Measurements from ENCODE around the gene ERFL.
"Not testable (repeated sequence)": the region's sequence is repeated elsewhere in the genome, so short reads cannot be mapped to it uniquely, and the experiment has no call there.

ERFL gene

DNA sequence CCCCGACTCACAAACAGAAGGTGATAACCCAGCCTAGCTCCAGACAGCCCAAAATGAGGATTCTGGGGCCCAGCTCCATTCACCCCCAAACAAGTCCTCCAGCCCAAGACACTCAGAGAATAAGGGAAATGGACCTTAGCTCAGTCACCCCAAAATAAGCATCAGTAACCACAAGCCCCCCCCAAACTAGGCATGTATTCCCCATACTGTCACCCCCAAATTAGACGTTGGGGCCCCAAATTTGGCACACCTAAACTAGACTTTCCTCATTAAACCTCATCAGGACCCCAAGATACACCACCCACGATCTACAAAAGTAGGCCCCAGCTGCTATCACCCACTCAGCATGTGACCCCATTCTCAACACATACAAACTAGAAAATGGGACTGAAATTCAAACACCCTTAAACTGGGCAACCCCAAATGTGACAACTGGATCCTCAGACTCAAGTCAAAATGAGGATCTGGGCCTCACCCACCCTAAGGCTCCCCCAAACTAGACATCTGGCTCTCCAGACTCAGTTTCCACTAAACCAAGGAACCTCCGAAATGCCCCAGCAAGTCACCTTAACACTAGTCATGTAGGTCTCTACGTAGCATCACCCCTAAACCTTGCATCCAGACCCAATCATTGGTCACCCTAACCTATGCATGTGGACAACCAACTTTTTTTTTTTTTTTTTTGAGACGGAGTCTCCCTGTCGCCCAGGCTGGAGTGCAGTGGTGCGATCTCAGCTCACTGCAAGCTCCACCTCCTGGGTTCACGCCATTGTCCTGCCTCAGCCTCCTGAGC lies 13.4 kb upstream of the ERFL start:
- no peak for DNase-seq

DNA sequence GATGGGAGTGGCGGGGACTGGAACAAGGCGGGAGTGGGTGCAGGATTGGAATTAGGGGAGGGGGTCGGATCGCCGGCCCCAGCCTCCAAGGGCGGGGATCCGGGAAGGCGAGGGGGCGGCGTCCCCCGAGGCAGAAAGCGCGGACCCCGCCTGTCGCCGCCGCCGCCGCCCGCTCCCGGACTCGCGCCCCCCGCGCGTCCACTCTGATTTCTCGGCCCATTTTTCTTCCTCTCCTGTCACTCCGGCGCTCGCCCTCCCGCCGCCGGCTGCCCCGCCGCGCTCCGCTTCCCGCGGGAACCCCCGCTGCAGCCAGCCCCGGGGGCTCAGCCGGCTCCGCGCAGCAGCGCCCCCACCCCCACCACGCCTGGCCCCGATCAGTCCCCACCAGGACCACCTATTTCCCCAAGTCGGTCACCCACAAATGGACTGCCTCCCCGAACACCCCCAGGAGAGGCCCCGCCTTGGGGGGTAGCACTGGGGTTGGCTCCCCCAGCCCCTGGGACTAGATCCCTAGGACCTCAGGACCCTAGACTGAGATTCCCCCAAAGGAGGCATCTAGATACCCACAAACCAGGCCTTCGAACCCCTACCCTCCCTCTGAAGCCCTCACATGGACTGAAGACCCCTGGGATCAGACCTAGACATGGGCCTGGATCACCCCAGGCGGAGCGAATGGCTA lies 12.6 kb upstream of the ERFL start:
- no peak for DNase-seq

DNA sequence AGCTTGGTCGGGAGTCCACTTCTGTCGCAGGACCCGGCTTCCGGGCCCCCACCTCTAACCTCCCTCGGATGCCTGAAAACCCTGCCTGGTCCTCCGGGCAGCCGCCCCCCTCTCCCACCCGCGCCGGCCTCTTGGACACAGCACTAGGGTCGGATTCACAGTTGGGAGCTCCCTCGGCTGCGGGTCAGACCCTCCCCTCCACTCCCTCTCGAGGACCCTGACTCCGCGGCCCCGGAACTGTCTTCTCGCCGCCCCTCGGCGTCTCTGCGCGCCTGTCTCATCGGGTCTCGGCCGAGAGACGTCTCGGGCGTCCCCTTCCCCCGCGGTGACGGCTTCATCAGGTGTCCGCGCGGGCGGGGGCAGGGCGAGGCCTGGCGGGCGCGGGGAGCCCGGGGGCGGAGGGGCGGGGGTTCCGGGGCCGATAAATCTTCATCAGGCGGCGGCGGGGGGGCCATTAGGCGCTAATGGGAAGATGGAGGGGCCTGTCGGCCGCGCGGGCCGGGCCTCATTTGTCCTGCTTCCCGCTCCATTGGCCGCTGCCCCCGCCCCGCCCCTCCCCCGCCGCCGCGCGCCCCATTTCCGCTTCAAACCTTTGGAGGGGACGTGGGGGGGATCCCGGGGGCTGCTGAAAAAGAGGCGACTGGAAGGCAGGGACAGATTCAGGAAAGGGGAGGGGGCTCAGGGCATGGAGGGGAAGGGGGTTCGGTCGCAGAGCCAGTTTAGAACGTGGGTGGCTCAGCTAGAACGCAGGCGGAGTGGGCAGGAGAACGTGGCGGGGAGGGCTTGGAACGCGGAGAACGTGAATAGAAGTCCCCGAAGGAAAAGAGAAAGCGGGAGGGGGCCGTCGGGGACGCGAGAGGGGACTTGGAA lies 11.8 kb upstream of the ERFL start:
- DNase-seq: no peak

DNA sequence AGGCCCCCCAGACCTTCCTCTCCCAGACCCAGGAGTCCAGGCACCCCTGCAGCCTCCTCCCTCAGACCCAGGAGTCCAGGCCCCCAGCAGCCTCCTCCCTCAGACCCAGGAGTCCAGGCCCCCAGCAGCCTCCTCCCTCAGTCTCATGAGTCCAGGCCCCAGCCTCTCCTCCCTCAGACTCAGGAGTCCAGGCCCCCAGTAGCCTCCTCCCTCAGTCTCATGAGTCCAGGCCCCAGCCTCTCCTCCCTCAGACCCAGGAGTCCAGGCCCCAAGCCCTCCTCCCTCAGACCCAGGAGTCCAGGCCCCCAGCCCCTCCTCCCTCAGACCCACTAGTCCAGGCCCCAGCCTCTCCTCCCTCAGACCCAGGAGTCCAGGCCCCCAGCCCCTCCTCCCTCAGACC lies 11.0 kb upstream of the ERFL start:
- not testable (repeated sequence) for DNase-seq

DNA sequence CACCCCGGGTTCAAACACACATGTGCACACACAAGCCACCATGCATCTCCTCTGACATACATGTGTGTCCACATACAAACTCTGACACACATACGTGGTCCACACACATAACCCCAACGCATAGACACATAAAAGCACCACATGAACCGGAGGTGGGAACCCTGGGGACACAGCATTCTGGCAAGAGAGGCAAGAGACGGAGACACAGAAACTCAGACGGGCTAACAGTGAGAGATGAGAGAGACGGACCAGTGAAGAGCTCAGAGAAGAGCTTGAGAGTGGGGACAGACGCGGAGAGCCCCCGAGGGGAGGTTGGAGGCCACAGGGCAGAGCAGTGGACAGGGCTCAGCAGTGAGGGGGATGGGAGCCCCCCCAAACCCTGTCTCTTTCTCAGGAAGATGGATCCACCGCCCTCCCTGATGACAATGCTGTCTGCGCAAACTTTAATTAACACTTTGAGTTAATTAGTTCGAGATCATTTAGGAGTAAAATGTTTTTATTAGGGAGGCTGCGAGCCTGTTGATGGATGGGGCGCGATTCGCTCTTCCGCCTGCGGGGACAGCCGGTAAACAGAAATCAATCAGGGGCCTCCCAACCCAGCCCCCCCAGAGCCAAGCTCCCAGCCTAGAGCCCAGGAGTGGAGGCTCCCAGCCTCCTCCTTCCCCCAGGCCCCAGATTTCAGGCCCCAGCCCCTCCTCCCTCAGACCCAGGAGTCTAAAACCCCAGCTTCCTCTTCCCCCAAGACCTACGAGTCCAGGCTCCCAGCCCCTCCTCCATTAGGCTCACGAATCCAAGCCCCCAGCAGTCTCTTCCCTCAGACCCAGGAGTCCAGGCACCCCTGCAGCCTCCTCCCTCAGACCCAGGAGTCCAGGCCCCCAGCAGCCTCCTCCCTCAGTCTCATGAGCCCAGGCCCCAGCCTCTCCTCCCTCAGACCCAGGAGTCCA lies 9.5 kb upstream of the ERFL start:
- DNase-seq: no peak

DNA sequence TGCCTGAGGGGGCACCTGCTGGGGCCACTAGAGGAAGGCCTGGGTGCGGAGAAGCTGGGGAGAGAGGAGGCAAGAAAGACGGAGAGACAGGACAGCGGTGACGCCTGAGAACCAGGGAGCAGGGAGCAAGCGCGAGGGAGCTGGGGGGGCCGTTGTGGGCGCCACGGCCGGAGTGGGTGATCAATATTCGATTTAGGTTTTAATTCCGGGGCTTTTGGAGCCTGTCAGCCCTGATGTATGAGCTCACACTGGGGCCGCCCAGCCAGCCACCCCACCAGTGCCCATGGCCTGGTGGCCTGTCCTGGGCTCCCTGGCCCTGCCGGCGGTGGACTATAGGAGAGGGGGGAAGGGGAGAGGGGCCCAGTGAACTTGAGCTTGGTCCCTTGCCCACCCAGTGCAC lies 8.7 kb upstream of the ERFL start:
- no peak for DNase-seq

DNA sequence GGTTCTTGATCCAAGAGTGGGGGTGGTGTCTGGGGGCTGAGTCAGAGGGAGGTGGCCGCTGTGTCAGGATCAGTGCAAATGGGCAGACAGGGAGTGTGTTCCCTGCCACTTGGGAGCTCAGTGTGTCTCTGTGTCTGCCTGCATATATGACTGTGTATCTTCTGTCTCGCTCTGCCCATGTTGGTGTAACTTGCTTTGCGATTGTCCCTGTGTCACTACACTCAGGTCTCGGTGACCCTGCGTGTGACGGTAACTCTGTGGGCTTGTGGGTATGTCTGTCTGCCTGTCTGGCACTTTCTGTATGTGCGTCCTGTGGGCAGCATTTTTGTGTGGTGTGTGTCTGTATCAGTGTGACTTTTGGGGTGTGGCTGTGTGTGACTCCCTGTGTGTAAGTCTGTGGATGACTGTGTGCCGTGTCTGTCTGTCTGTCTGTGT lies 8.2 kb upstream of the ERFL start:
- DNase-seq: no peak

DNA sequence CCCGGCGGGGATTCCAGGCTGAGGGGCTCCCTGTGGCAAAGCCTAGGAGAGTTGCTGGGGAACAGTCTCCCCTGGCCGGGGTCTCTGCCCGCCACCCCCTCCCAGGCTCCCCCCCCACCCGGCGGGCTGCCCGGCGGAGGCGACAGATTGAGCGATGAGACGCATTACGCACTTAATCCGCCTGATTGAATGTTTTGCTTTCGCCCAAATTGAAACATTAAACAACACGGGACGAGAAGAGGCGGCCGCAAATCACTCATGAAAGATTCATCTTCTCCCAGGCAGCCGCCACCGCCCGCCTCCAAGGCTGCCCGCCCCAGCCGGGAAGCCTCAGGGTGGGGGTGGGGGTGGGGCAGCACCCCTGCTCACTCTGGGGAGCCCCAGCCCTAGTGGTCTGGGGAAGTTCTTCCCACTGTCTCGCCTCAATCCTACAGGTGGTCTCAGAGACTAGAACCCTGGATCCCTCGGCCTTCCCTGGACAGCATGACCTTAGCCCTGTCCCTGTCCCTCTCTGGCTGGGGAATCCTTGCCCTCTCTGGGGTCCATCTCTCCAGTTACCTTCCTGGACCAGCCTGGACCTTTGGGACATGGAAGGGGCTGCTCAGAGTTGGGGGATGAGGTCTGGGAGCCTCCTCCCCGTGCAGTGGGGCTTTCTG lies 7.6 kb upstream of the ERFL start:
- DNase-seq: no peak

DNA sequence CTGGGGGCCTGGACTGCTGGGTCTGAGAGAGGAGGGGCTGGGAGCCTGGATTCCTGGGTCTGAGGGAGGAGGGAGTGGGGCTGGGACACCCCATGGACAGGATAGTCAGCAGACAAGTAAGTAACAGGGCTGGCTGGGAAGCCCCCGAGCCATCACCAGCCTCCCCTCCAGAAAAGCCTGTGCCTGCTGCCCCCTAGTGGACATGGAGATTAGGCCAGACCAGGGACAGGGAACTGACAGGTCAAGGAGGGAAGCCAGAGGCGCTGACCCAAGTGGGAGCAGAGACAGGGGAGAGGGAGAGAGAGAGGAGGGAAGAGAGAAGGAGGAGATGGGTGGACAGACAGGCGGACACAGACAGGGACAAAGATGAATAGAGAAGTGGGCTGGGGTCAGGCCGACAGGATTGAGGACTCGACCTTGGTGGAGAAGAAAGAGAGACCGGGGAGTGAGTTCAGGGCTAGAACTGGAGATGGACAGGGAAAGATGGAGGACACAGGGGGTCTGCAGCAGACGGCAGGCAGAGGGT lies 6.7 kb upstream of the ERFL start:
- no peak for DNase-seq

DNA sequence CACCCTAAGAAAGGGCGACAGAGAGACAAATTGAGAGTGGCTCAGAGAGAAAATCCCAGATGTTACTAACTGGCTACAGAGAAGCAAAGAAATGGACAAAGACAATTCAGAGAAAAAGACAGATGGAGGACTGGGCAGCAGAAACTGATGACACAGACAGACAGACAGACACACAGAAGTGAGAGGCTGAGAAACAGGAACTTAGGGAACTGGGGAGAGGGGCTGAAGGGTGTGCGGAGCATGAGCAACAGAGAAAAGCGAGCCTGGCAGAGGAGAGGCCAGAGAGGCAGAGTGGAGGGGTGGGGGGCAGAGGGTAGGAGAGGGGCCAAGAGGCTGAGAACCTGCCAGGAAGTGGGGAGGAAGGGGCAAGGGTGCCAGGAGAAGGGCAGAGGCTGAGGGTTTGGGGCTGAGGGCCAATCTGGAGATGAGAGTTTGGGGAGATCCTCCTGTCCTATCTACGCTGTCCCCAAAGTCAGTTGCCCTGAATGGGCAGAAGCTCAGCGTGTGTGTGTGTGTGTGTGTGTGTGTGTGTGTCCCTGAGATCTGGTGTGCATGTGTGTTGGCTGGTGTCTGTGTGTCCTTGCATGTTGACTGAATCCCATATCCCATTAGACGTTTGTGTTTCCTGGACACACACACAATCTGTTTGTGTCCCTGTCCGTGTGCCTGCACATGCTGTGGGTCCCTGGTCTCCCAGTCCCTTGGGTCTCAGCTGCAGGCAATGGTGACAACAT lies 5.6 kb upstream of the ERFL start:
- DNase-seq: no peak

DNA sequence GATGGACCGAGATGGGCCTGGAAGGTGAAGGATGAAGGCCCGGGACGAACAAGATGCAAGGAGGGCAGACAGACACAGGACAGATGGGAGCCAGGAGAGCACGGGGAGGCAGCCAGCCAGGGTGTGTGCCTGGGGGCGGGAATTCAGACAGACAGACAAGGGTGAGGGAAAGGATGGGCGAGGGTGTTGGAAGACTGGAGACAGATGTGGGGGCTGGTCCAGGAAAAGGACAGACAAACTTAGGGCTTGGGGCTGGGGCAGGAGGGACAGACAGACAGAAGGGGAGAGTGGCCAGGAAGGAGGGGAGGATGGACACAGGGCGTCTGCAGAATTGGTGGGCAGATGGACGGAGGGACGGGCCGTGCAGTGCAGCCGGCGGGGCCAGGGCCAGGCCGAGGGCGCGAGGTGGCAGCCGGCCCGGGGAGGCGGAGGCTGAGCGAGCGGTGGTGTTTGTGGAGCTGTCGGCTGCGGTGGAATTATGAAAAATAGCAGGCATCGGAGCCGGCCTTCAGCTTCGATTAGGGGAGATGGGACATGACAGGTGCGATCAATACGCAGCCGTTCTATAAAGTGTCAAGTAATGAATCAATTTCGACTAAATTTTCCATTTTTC lies 4.6 kb upstream of the ERFL start:
- no peak for DNase-seq

DNA sequence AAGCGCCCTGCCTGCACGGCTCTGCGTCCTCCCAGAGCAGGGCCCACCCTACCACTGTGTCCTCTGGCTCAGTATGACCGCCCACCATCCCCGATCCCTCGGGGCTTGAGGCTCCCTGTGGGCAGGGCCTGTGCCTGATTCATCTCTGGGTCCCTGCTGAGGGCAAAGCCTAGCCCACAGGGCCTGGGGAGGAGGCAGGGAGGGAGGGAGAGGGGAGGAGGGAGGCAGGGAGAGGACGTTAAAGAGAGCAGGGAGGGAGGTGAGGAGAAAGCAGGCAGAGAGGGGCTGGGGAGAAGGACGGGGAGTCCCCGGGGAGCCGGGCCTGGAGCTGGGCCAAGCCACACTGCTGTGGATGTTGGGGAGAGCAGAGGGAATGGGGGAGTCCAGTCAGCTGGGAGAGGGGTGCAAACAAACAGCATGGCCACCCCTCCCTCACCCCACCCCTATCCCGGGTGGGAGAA lies 4.0 kb upstream of the ERFL start:
- no peak for DNase-seq

DNA sequence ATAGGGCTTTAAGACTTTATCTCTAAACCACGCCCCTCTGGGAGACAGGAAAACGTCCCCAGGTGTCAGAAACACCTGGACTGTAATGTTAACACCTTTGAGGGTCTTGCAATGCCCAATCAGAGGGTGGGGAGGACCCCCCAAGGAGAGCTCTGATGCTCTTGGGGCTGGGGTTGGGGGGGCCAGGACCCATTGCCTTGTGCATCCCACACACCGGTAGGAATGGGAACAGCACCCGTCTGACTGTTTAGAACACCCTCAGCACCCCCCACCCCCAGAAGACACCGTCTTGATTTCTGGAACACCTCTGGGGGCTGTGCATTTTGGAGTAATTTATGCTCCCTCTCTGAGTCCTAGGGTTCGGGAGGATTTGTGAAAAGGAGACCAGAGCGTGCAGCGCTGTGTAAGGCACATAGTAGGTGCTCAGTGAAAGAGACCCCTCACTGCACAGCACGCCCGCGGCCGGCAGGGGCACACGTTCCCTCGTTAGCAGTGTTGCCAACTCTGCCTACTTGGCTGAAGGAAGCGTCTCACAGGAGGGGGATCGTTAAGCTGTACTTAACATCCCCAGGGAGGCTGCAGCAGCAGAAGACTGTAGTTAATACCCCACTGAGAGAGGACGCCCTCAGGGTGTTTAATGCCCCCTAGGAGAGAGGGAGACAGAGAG lies 2.8 kb upstream of the ERFL start:
- no peak for DNase-seq

DNA sequence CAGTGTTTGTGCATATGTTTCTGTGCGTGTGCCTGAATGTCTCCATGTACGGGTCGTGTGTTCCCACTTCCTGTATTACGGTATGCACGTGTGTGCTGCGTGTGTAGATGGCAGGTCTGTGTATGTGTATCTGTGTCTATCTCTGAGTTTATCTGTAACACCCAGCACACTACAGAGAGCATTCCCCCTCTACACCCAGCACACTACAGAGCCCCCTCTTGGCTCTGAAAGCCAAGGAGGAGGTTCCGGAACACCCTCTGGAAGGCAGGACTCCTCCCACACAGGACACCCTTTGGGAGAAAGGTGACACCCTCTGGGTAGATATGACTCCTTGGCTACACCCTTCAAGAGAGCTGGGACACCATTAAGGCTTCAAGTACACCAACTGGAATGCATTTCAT lies 2.1 kb upstream of the ERFL start:
- DNase-seq: no peak

DNA sequence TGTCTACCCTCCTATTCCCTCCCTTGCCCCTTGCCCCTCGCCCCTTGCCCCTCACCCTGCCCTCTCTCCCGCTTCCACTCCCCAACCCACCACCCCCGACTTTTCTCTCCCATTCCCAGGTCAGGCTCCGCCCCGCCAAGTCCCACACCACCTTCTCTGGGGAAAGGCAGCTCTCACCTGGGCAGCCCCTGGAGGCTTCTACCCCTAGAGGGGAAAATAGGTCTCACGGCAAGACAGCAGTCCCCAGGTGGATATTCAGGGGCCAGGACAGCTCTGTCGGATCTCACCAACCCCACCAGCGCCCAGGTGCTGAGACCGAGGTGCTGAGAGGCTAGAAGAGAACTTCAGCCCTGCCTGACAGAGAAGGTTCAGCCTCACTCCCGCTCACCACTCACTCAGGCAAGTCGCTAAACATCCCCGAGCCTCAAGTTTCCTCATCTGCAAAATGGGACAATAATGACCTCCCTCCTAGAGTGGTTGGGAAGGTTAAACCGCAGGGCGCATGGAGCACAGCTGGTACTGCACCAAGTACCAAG lies 1.4 kb upstream of the ERFL start:
- DNase-seq: no peak

DNA sequence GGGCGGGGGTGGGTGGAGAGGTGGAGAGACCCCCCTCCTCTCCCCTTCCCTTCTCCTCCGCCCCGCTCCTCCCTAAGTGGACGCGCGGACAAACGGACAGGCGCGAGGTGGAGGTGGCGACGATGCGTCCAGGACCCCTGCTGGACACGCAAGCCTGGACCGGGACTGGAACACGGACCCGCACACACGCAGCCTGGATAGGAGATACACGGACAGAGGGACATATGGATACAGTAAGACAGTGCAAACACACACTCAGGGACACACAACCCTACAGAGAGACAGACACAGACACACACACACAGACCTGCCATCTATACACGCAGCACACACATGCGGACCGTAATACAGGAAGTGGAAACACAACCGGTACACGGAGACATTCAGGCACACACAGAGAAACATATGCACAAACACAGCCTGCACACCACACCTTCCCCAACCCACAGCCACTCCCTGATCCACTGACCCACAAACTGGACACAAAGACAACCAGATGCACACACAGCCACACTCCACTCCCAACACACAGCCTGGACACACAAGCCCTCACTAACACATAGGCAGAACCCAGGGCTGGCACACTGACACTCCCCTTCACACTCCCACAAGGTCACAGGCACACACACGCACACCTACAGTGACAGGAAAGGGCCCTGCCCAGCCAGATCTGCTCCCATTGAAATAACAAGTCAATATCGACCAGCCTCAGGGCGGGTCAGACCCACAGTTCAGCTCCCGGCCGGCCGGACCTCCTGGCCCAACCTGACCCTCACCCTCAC lies 696 bp upstream of the ERFL start:
- no peak for DNase-seq

DNA sequence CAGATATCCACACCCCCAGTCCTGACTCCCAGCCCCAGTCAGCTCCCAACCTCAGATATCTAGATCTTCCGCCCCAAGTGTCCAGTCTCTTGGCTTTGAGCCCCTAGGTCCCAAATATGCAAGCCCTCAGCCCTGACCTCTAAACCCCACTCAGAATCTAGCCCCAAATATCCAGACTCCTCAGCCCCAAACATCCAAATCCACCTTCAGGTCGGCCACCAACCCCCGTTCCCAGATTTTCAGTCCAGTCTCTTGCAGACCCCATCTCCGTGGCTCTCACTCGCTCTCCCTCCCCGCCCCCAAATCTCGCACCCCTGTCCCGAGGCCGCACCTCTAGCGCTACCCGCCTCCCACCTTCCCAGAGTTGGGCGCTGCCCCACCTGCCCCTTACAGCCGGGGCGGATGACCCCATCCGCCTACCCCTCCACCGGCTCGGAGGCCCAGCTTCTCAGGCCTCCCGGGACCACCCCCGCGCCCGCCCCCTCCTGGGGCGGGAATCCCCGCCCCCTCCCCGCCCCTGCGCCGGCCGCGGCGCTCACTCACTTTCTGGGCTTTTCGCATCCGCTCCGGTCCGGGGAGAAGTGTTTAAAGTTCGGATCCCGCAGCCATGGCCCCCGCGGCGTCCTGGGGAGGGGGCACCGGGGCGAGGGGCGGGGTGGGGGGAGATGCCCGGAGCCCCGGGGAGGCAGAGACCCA lies 604 bp downstream of the ERFL start:
- no peak for DNase-seq

Measured in NCI-H2081 treated with DMSO at 0.1 percent for 48 hours (cell line).